Placental pericyte (primary cell): ENCODE results near the gene MFAP1. TPM values are rescaled to one million over a fixed set of nuclear protein-coding genes. Genes with fewer than 3 reads are reported as not detected.

ENCODE experiments used
- small RNA-seq: library from RNA; depleted of rRNA; stranded (forward); fragments of <200 nt; gene quantifications from one replicate; pipeline ENCODE3, GENCODE V24; 2012; ENCODE audit warnings: low replicate concordance
- total RNA-seq: library from RNA; depleted of rRNA; stranded (reverse); fragments of >200 nt; gene quantifications from 2 replicates; pipeline ENCODE4 v1.2.3, GENCODE V29; 2012

MFAP1 gene, protein sequence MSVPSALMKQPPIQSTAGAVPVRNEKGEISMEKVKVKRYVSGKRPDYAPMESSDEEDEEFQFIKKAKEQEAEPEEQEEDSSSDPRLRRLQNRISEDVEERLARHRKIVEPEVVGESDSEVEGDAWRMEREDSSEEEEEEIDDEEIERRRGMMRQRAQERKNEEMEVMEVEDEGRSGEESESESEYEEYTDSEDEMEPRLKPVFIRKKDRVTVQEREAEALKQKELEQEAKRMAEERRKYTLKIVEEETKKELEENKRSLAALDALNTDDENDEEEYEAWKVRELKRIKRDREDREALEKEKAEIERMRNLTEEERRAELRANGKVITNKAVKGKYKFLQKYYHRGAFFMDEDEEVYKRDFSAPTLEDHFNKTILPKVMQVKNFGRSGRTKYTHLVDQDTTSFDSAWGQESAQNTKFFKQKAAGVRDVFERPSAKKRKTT
- total RNA-seq, result 10.7 and 21.2 TPM in 2 replicates

GRCh38 chr15:43824302-43825246, at the start of gene MFAP1:
Gene MFAP1 (minus strand): TSS chr15:43824690. CDS start chr15:43824569, 121 bp downstream.

GRCh38 chr15:43826508-43827341, 2.2 kb upstream of the MFAP1 start, which contains the start of gene WDR76:
Gene WDR76 (plus strand): TSS chr15:43827002. CDS start chr15:43827033, 31 bp downstream.

GRCh38 chr15:43800286-43801141, 24.0 kb downstream of the MFAP1 start, which contains the start of gene HYPK:
Gene HYPK (plus strand): TSS chr15:43800599. CDS start chr15:43800623, 24 bp downstream.

DNA sequence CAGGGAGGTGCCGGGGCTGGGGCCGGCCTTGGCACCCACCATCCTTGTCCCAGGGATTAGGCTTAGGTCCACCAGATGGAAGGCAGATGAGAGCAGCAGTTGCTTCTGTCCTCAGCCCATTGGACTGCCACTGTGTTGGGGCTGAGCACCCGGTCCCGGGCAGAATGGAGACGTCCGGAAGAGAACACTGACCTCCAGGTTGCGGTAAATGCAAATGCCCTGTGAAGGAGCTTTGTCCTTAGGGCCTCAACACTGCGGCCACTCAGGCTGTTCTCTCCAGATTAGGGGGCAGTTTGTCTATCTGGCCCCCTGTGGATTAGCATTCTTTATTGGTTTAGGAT, 24.6 kb downstream of the MFAP1 start, which contains the start of gene SERINC4:
Gene SERINC4 (minus strand): TSS at position 276 of the 341 bp plus-strand sequence. CDS start 234 bp downstream, at position 42.

DNA sequence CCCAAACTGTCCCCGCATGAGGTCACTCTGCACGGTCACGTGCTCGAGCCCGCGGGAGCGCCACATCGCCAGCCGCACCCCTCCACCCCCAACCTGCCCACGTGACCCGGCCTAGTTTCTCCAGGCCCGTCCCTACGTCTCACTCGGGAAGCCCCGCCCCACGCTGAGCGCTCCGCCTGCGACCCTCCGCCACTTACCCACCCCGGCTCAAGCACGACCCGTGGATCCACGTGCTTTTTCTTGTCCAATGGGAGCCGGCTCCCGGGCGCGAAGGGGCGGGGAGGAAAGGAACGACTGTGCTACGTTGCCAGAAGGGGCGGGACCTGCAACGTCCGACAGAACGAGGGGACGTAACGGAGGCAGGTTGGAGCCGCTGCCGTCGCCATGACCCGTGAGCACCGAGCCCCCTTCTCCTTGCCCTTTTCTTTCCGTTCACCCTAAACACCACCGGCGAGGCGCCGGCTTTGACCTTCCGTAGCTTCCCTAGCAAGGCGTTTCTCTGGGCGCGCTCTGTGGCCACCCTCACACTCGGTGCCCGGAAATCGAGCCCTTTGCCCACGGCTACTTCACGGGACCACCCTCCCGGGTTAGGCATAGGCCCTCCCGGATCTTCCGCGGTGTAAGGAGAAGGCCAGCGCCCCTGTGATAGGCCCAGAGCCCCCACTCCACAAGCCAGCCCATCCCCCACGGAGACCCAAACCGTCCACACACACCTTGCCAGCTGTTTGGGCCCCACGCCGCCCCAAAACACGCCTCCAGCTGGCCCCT, 32.3 kb downstream of the MFAP1 start, which contains the start of gene SERF2:
Gene SERF2 (plus strand): TSS at position 328 of the 768 bp plus-strand sequence. CDS start 57 bp downstream, at position 385.

DNA sequence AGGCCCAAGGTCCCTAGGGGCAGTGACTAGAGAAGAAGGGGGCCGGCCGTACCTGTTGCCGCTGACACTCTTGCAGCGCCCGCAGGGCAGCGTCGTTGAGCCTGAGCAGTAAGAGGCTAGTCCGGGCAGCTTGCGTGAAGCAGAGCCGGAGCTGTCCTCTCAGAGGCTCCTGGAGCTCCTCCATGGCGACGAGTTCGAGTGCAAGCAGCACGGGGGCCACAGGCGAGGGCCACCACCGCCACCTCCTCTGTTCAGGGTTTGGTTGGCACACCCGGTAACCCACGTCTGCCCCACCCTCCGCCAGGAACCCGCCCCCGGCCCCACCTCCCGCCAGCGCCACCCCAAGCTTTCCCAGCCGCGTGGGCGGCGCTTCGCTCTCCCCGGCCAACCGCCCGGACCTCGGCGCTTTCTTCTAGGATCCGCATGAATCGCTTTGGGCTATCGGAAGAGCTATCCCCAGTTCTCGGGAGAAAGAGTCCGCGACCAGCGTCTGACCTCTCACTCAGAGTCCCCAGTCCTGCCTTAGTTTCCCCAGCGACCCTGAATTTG, 47.7 kb downstream of the MFAP1 start, which contains the start of gene ELL3:
Gene ELL3 (minus strand): TSS at position 249 of the 549 bp plus-strand sequence. CDS start 65 bp downstream, at position 184.

Small RNAs within 50 kb of the gene (small RNA-seq; reads per million reads assigned to genes)
- not detected for gene MIR1282
- not detected for gene RF00019

Other genes with a start within 250 kb of the MFAP1 start
- 10.7 and 26.7 TPM in 2 replicates for gene PPIP5K1, start 234.5 kb downstream of the MFAP1 start, total RNA-seq
- not detected in 2 replicates for gene CKMT1B, start 230.7 kb downstream of the MFAP1 start, total RNA-seq
- gene STRC, start 205.9 kb downstream of the MFAP1 start, total RNA-seq, result under 0.01 TPM in 1 of 2 replicates, not detected in the other
- gene CATSPER2, start 175.8 kb downstream of the MFAP1 start, total RNA-seq, result 0.72 and 1.5 TPM in 2 replicates
- gene CKMT1A, start 130.8 kb downstream of the MFAP1 start, total RNA-seq, result not detected in 2 replicates
- gene PDIA3, start 78.3 kb downstream of the MFAP1 start, total RNA-seq, result 140 and 471 TPM in 2 replicates
- gene ELL3, start 47.7 kb downstream of the MFAP1 start, total RNA-seq, result 0.44 and 1.1 TPM in 2 replicates
- gene SERF2, start 32.4 kb downstream of the MFAP1 start, total RNA-seq, result 322 and 682 TPM in 2 replicates
- not detected in 2 replicates for gene SERINC4, start 24.5 kb downstream of the MFAP1 start, total RNA-seq
- 6.8 and 7.0 TPM in 2 replicates for gene HYPK, start 24.1 kb downstream of the MFAP1 start, total RNA-seq
- 1.5 and 25.2 TPM in 2 replicates for gene WDR76, start 2.3 kb upstream of the MFAP1 start, total RNA-seq